Measurements from ENCODE around the gene GRM7.

- TF ChIP-seq CTCF (IDR thresholded peaks at IDR 0.05) (no peak), EZH2 (IDR thresholded peaks at IDR 0.05) (no peak)
These were observed 111.0 kb downstream of the GRM7 start for GRCh38 chr3:6971933-6972332.

Measured in neural progenitor cell (in vitro differentiated cells).